Astrocyte (in vitro differentiated cells and primary cell): ENCODE data around the gene KIAA1217. TPM values are rescaled to one million over a fixed set of nuclear protein-coding genes. Genes with fewer than 3 reads are reported as not detected.
A peak's percentile ranks its signal among the peaks of the same experiment; 100 is the strongest.

Experiments used
- DNase-seq: peaks from one replicate; pipeline ENCODE4 v3.0.0-alpha.2; 2010; ENCODE audit warnings: low read depth
- FAIRE-seq: peaks from 2 replicates; lab custom pipeline; 2011; peaks lifted over from hg19 to GRCh38; lab: Jason Lieb, UNC
- H2AFZ ChIP-seq: 2 replicates; pipeline ENCODE4 v1.6.0; 2012; ENCODE audit warnings: low read depth, low read length, inconsistent platforms
- H3K27ac ChIP-seq: 2 replicates; pipeline ENCODE4 v1.5.1; 2011; ENCODE audit warnings: low read depth, low read length, inconsistent platforms
- H3K27me3 ChIP-seq: 2 replicates; pipeline ENCODE4 v1.6.0; 2011; ENCODE audit warnings: low read length, inconsistent platforms; ENCODE audit not compliant: insufficient read depth
- H3K36me3 ChIP-seq: 2 replicates; pipeline ENCODE4 v1.5.1; 2011; ENCODE audit warnings: low read length, inconsistent platforms; ENCODE audit not compliant: insufficient read depth
- H3K4me1 ChIP-seq: 2 replicates; pipeline ENCODE4 v1.5.1; 2011; ENCODE audit warnings: low read length, inconsistent platforms; ENCODE audit not compliant: insufficient read depth
- H3K4me2 ChIP-seq: 2 replicates; pipeline ENCODE4 v1.6.0; 2012; ENCODE audit warnings: low read length, inconsistent platforms
- H3K4me3 ChIP-seq: 2 replicates; pipeline ENCODE4 v1.5.1; 2011; ENCODE audit warnings: low read depth, mild to moderate bottlenecking, low read length, inconsistent platforms; ENCODE audit not compliant: insufficient read depth
- H3K79me2 ChIP-seq: 2 replicates; pipeline ENCODE4 v1.6.0; 2012; ENCODE audit warnings: mild to moderate bottlenecking, low read length, inconsistent platforms; ENCODE audit not compliant: insufficient read depth
- H3K9ac ChIP-seq: 2 replicates; pipeline ENCODE4 v1.6.0; 2012; ENCODE audit warnings: mild to moderate bottlenecking, low read length, inconsistent platforms
- H3K9me3 ChIP-seq: 2 replicates; pipeline ENCODE4 v1.5.1; 2012; ENCODE audit warnings: low read depth, mild to moderate bottlenecking, low read length, inconsistent platforms; ENCODE audit not compliant: insufficient read depth
- H4K20me1 ChIP-seq: 2 replicates; pipeline ENCODE4 v1.6.0; 2012; ENCODE audit warnings: low read length, inconsistent platforms; ENCODE audit not compliant: insufficient read depth
- H3K27ac Mint-ChIP-seq: one replicate; pipeline ENCODE4 v1.8.0; 2021; ENCODE audit warnings: mild to moderate bottlenecking, mixed read lengths; ENCODE audit not compliant: unreplicated experiment
- H3K27me3 Mint-ChIP-seq: one replicate; pipeline ENCODE4 v1.8.0; 2021; ENCODE audit warnings: low read depth, mixed read lengths; ENCODE audit not compliant: unreplicated experiment
- H3K36me3 Mint-ChIP-seq: one replicate; pipeline ENCODE4 v1.8.0; 2021; ENCODE audit warnings: low read depth, mixed read lengths; ENCODE audit not compliant: unreplicated experiment
- H3K4me1 Mint-ChIP-seq: one replicate; pipeline ENCODE4 v1.8.0; 2021; ENCODE audit warnings: low read depth, mixed read lengths; ENCODE audit not compliant: unreplicated experiment
- H3K4me3 Mint-ChIP-seq: one replicate; pipeline ENCODE4 v1.8.0; 2021; ENCODE audit warnings: mild to moderate bottlenecking, moderate library complexity, mixed read lengths; ENCODE audit not compliant: unreplicated experiment
- H3K9me3 Mint-ChIP-seq: one replicate; pipeline ENCODE4 v1.8.0; 2021; ENCODE audit warnings: mild to moderate bottlenecking, mixed read lengths; ENCODE audit not compliant: unreplicated experiment
- EZH2 ChIP-seq: IDR thresholded peaks from 2 replicates; pipeline ENCODE4 v1.6.1; 2012; ENCODE audit warnings: mild to moderate bottlenecking, low read length, inconsistent platforms; ENCODE audit not compliant: insufficient read depth
- total RNA-seq: library from RNA; stranded (reverse); gene quantifications from 2 replicates; pipeline ENCODE4 v1.2.1, GENCODE V29; 2021
- TF ChIP-seq, protein P1 (sequence below): IDR thresholded peaks from 2 replicates; pipeline ENCODE4 v1.5.1; 2011; ENCODE audit warnings: low read depth, mild to moderate bottlenecking, inconsistent platforms, low read length, moderate library complexity; ENCODE audit not compliant: insufficient read depth

Gene KIAA1217
- total RNA-seq, 1 donor from 2014 or later, result 31.8 TPM

DNA sequence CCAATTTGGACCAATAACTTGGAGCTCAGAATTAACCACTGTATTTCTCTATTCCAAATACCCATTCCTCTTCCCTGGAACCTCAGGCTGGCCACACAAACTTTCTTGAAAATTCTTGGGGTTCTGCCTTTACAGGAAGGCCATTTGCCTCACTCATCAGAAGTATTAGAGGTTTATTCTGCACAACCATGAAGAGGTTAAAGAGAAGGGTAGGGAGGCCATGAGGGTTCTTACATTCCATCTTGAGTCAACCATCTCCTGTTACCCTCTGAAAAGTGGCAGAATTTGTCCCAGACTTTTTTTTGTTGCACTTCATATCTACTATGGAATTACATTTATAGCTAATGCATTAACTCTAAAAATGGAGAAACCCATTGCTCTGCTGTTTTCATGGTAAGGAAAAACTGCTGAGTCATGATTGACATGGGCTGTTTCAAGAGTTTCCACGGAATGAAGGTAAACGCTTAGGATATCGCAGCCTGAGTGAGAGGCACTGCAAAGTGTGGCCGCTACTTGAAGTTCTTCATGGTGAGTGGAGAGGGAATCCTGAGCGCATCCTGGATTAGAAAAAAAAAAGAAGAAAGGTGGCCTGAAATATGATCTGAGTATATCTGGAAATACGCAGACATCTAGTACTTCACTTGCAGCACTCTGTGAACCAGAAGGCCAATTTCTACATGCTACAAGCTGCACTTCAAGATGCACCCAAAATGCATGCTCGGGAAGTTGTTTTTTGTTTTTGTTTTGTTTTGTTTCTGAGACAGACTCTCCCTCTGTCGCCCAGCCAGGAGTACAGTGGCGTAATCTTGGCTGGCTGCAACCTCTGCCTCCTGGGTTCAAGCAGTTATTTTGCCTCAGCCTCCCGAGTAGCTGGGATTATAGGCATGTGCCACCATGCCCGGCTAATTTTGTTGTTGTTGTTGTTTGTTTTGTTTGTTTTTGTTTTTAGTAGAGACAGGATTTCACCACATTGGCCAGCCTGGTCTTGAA, 83.7 kb downstream of the KIAA1217 start:
- FAIRE-seq (no peak), DNase-seq (peak; percentile 12)
- no peak overlapping the region for H3K27ac ChIP-seq
- H3K4me2 ChIP-seq, result peak overlapping the region; percentile 8
- H3K27ac Mint-ChIP-seq, result no peak overlapping the region
- no peaks in the 10 kb centered on the region for H4K20me1 ChIP-seq
- H3K4me1 Mint-ChIP-seq, result peaks cover 4% of the 10 kb centered on the region
- no peak overlapping the region for H2AFZ ChIP-seq
- H3K4me3 Mint-ChIP-seq, result no peak overlapping the region
- H3K9me3 Mint-ChIP-seq, result no peaks in the 10 kb centered on the region
- H3K27me3 Mint-ChIP-seq, result no peaks in the 10 kb centered on the region
- H3K36me3 Mint-ChIP-seq, result peaks cover 2% of the 10 kb centered on the region
- no peaks in the 10 kb centered on the region for H3K9me3 ChIP-seq
- H3K79me2 ChIP-seq, result peaks cover 17% of the 10 kb centered on the region
- H3K27me3 ChIP-seq, result no peaks in the 10 kb centered on the region
- no peak overlapping the region for H3K4me3 ChIP-seq
- H3K36me3 ChIP-seq, result no peaks in the 10 kb centered on the region
- H3K9ac ChIP-seq, result no peak overlapping the region
- no peaks in the 10 kb centered on the region for H3K4me1 ChIP-seq
- TF ChIP-seq EZH2, result no peak
- TF ChIP-seq, protein P1, sequence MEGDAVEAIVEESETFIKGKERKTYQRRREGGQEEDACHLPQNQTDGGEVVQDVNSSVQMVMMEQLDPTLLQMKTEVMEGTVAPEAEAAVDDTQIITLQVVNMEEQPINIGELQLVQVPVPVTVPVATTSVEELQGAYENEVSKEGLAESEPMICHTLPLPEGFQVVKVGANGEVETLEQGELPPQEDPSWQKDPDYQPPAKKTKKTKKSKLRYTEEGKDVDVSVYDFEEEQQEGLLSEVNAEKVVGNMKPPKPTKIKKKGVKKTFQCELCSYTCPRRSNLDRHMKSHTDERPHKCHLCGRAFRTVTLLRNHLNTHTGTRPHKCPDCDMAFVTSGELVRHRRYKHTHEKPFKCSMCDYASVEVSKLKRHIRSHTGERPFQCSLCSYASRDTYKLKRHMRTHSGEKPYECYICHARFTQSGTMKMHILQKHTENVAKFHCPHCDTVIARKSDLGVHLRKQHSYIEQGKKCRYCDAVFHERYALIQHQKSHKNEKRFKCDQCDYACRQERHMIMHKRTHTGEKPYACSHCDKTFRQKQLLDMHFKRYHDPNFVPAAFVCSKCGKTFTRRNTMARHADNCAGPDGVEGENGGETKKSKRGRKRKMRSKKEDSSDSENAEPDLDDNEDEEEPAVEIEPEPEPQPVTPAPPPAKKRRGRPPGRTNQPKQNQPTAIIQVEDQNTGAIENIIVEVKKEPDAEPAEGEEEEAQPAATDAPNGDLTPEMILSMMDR, result no peak

DNA sequence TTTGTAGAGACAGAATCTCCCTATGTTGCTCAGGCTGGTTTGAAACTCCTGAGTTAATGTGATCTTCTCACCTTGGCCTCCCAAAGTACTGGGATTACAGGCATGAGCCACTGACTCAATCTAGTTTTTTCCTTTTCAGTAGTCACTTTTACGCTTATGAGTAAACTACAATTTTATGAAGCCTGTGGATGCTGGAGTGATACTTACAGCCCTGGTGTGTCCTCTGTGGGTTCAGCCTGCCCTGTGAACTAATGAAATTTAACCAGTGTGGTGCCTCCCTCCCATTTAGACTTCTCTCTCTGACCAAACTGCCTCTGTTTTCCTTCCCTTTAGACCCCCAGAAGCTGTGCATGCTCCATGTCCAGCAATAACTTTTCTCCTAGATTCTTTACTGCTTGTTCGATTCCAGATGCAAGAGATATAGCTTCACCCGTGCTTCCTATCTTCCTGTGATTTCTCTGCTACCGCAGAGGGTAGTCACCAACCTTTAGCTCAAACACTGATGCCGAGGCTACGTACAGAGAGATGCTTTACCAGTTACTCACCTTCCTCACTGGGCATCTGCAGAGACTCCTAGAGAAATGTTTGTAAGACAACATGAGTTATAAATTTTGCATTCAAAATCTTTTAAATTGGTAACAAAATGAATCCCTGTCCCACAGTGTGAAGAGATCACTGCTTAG, 90.8 kb downstream of the KIAA1217 start:
- Histone ChIP-seq H3K79me2 (peaks cover 6% of the 10 kb centered on the region), H3K4me3 (no peak overlapping the region), H3K9ac (peak overlapping the region; percentile 58), H4K20me1 (no peaks in the 10 kb centered on the region), H3K27ac (peak overlapping the region; percentile 79), H2AFZ (no peak overlapping the region), H3K4me1 (peaks cover 11% of the 10 kb centered on the region), H3K36me3 (no peaks in the 10 kb centered on the region), H3K4me2 (peak overlapping the region; percentile 78), H3K9me3 (no peaks in the 10 kb centered on the region), H3K27me3 (no peaks in the 10 kb centered on the region)
- Mint-ChIP-seq H3K27me3 (no peaks in the 10 kb centered on the region), H3K27ac (no peak overlapping the region), H3K9me3 (no peaks in the 10 kb centered on the region), H3K4me1 (peaks cover 8% of the 10 kb centered on the region), H3K36me3 (no peaks in the 10 kb centered on the region), H3K4me3 (no peak overlapping the region)
- FAIRE-seq (no peak), DNase-seq (peak; percentile 93)
- no peak for TF ChIP-seq EZH2

DNA sequence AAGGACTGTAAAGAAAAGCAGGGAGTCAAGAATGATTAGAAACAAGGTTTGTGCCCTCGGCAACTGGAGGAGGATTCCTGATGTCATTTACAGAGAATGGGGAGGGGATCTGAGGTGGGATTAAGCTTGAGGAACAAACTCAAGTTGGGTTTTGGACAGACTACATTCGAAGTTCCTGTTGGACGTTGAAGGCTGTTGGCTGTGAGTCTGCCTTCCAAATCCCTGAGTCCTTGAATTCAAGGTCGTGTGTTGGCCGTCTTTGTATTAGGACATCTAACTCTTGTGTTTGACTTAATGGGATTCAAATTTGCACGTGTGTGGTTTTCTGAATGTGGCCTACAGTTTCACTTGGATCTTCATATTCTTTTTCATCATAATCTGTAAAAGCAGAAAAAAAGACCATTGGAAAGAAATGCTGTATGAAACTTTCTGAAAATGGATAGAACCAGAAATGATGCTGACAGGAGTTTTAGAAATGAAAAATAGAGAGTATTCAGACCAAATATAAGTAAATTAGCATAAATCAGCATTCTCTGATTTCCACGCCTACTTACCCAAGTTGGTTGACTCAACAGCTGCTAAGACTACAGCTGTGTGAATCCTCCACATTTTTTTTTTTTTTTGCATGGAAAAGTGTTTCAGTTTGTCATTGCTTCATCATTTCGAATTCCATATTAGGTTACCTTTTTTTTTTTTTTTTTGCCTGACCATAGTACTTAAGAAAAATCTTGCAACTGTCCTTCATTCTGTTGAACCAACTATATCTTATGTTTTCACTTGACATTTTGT, 94.8 kb downstream of the KIAA1217 start:
- Histone ChIP-seq H3K27ac (no peak overlapping the region), H3K79me2 (no peaks in the 10 kb centered on the region), H3K4me2 (no peak overlapping the region), H3K9me3 (no peaks in the 10 kb centered on the region), H3K9ac (no peak overlapping the region), H3K4me1 (peaks cover 33% of the 10 kb centered on the region), H2AFZ (no peak overlapping the region), H3K4me3 (no peak overlapping the region), H4K20me1 (no peaks in the 10 kb centered on the region), H3K27me3 (no peaks in the 10 kb centered on the region), H3K36me3 (no peaks in the 10 kb centered on the region)
- H3K9me3 Mint-ChIP-seq, result no peaks in the 10 kb centered on the region
- H3K36me3 Mint-ChIP-seq, result peaks cover 2% of the 10 kb centered on the region
- TF ChIP-seq, protein P1, result no peak
- TF ChIP-seq EZH2, result no peak
- peak; percentile 43 for DNase-seq
- FAIRE-seq, result no peak
- H3K4me1 Mint-ChIP-seq, result peaks cover 22% of the 10 kb centered on the region
- H3K27ac Mint-ChIP-seq, result no peak overlapping the region
- H3K27me3 Mint-ChIP-seq, result no peaks in the 10 kb centered on the region
- H3K4me3 Mint-ChIP-seq, result no peak overlapping the region
